Parathyroid adenoma (tissue), 2 donors: ENCODE data around the gene PRDM4.
A peak's percentile ranks its signal among the peaks of the same experiment; 100 is the strongest.

ENCODE experiments used
- H2AFZ ChIP-seq: fragments of 300-600 bp; sonication (generic); one replicate; pipeline ENCODE4 v1.7.0; 2017; ENCODE audit warnings: antibody characterized with exemption, mild to moderate bottlenecking
- H3K27ac ChIP-seq: fragments of 300-600 bp; sonication (generic); one replicate; pipeline ENCODE4 v1.7.0; 2017
- H3K27me3 ChIP-seq: fragments of 300-600 bp; sonication (generic); one replicate; pipeline ENCODE4 v1.7.0; 2017; ENCODE audit warnings: low read length; ENCODE audit not compliant: control insufficient read depth, insufficient read depth
- H3K36me3 ChIP-seq: fragments of 300-600 bp; sonication (generic); one replicate; pipeline ENCODE4 v1.7.0; 2017; ENCODE audit warnings: low read length; ENCODE audit not compliant: control insufficient read depth, insufficient read depth
- H3K4me1 ChIP-seq: fragments of 300-600 bp; sonication (generic); one replicate; pipeline ENCODE4 v1.7.0; 2017; ENCODE audit warnings: control low read depth
- H3K4me2 ChIP-seq: fragments of 300-600 bp; sonication (generic); one replicate; pipeline ENCODE4 v1.7.0; 2017; ENCODE audit warnings: low read length
- H3K4me3 ChIP-seq: fragments of 300-600 bp; sonication (generic); one replicate; pipeline ENCODE4 v1.7.0; 2017; ENCODE audit warnings: low read depth, low read length
- H3K79me2 ChIP-seq: fragments of 300-600 bp; sonication (generic); one replicate; pipeline ENCODE4 v1.7.0; 2017; ENCODE audit warnings: control low read depth
- H3K9ac ChIP-seq: fragments of 300-600 bp; sonication (generic); one replicate; pipeline ENCODE4 v1.7.0; 2017; ENCODE audit warnings: mild to moderate bottlenecking
- H3K9me3 ChIP-seq: fragments of 300-600 bp; sonication (generic); one replicate; pipeline ENCODE4 v1.7.0; 2017; ENCODE audit warnings: low read length; ENCODE audit not compliant: control insufficient read depth
- CTCF ChIP-seq: fragments of 300-600 bp; sonication (generic); IDR thresholded peaks from one replicate; pipeline ENCODE4 v1.7.0; 2017; ENCODE audit warnings: antibody characterized with exemption, mild to moderate bottlenecking
- donor health status: primary hyperparathyroidism.

PRDM4 gene

GRCh38 chr12:107749083-107749482 lies 11.9 kb downstream of the PRDM4 start:
- no peaks in the 10 kb centered on the region for H3K36me3 ChIP-seq
- no peak overlapping the region for H3K27ac ChIP-seq

GRCh38 chr12:107748472-107748871 lies 12.5 kb downstream of the PRDM4 start:
- Histone ChIP-seq H3K9me3 (no peaks in the 10 kb centered on the region), H2AFZ (no peak overlapping the region), H3K27me3 (no peaks in the 10 kb centered on the region), H3K4me2 (no peak overlapping the region), H3K4me3 (no peak overlapping the region), H3K4me1 (peaks cover 5% of the 10 kb centered on the region), H3K79me2 (peaks cover 9% of the 10 kb centered on the region), H3K36me3 (no peaks in the 10 kb centered on the region), H3K27ac (no peak overlapping the region), H3K9ac (no peak overlapping the region)
- no peak for TF ChIP-seq CTCF

More at GRCh38 chr12:107749083-107749482, 11.9 kb downstream of the PRDM4 start:
- no peaks in the 10 kb centered on the region for H3K9me3 ChIP-seq
- H3K27me3 ChIP-seq: no peaks in the 10 kb centered on the region
- H3K79me2 ChIP-seq: peaks cover 9% of the 10 kb centered on the region
- no peak overlapping the region for H3K9ac ChIP-seq
- no peak for TF ChIP-seq CTCF
- no peak overlapping the region for H2AFZ ChIP-seq
- peak overlapping the region; percentile 29 for H3K4me2 ChIP-seq
- peaks cover 5% of the 10 kb centered on the region for H3K4me1 ChIP-seq
- no peak overlapping the region for H3K4me3 ChIP-seq

- H3K4me2 ChIP-seq: no peak overlapping the region
- TF ChIP-seq CTCF: no peak
- H3K79me2 ChIP-seq: no peaks in the 10 kb centered on the region
- peaks cover 10% of the 10 kb centered on the region for H3K4me1 ChIP-seq
- H3K27me3 ChIP-seq: no peaks in the 10 kb centered on the region
- no peaks in the 10 kb centered on the region for H3K9me3 ChIP-seq
- H3K4me3 ChIP-seq: no peak overlapping the region
- no peak overlapping the region for H3K27ac ChIP-seq
- H3K36me3 ChIP-seq: no peaks in the 10 kb centered on the region
- H2AFZ ChIP-seq: no peak overlapping the region
- H3K9ac ChIP-seq: no peak overlapping the region
Observed at GRCh38 chr12:107736914-107737313, 24.0 kb downstream of the PRDM4 start.

- Histone ChIP-seq H2AFZ (no peak overlapping the region), H3K4me3 (no peak overlapping the region), H3K36me3 (no peaks in the 10 kb centered on the region), H3K4me2 (no peak overlapping the region), H3K9ac (no peak overlapping the region), H3K27ac (no peak overlapping the region), H3K9me3 (no peaks in the 10 kb centered on the region), H3K4me1 (peaks cover 20% of the 10 kb centered on the region), H3K79me2 (no peaks in the 10 kb centered on the region), H3K27me3 (no peaks in the 10 kb centered on the region)
- no peak for TF ChIP-seq CTCF
Observed at GRCh38 chr12:107735763-107736162, 25.2 kb downstream of the PRDM4 start.

- Histone ChIP-seq H3K4me2 (no peak overlapping the region), H3K36me3 (no peaks in the 10 kb centered on the region), H3K79me2 (no peaks in the 10 kb centered on the region), H2AFZ (no peak overlapping the region), H3K27me3 (no peaks in the 10 kb centered on the region), H3K27ac (no peak overlapping the region), H3K9me3 (no peaks in the 10 kb centered on the region), H3K4me3 (no peak overlapping the region), H3K4me1 (peaks cover 26% of the 10 kb centered on the region), H3K9ac (no peak overlapping the region)
- TF ChIP-seq CTCF: no peak
Observed at GRCh38 chr12:107734139-107734538, 26.8 kb downstream of the PRDM4 start.
